HEK293T (cell line): ENCODE measurements around the gene ESPNL.

Experiments used
- BHLHE40 ChIP-seq: fragments of 450-650 bp; IDR thresholded peaks from 2 replicates; pipeline ENCODE4 v1.6.1; 2016; ENCODE audit warnings: mild to moderate bottlenecking, moderate library complexity, borderline replicate concordance
- FOXM1 ChIP-seq: fragments of 450-650 bp; IDR thresholded peaks from 2 replicates; pipeline ENCODE4 v1.6.1; 2017; ENCODE audit warnings: mild to moderate bottlenecking, borderline replicate concordance
- HDGF ChIP-seq: fragments of 450-650 bp; IDR thresholded peaks from 2 replicates; pipeline ENCODE4 v1.6.1; 2017; ENCODE audit warnings: antibody characterized with exemption, borderline replicate concordance
- NFRKB ChIP-seq: fragments of 450-650 bp; IDR thresholded peaks from 2 replicates; pipeline ENCODE4 v1.6.1; 2016; ENCODE audit warnings: mild to moderate bottlenecking, moderate library complexity
- SP1 ChIP-seq: fragments of 450-650 bp; IDR thresholded peaks from 2 replicates; pipeline ENCODE4 v1.6.1; 2017
- SUZ12 ChIP-seq: fragments of 450-650 bp; IDR thresholded peaks from 2 replicates; pipeline ENCODE4 v1.6.1; 2016; ENCODE audit warnings: mild to moderate bottlenecking
- TARDBP ChIP-seq: fragments of 450-650 bp; IDR thresholded peaks from 2 replicates; pipeline ENCODE4 v1.6.1; 2016

GRCh38 chr2:238081150-238081549 is 19.0 kb upstream of the ESPNL start:
- TF ChIP-seq TARDBP, result no peak
- TF ChIP-seq BHLHE40, result no peak
- TF ChIP-seq SUZ12, result no peak
- TF ChIP-seq SP1, result no peak
- no peak for TF ChIP-seq HDGF
- TF ChIP-seq NFRKB, result no peak
- no peak for TF ChIP-seq FOXM1
